GM19328 (cell line): ENCODE measurements around the gene ZNF469.

Experiments used
- ATAC-seq: cut with Tn5 transposase; IDR thresholded peaks from one replicate; pipeline ENCODE4 v1.9.1; 2021; ENCODE audit warnings: mild to moderate bottlenecking, moderate library complexity; ENCODE audit not compliant: unreplicated experiment

ZNF469 gene

GRCh38 chr16:88382491-88383400 lies at the start of gene ZNF469:
ZNF469 (plus strand) TSS chr16:88382959; CDS start chr16:88427471, 44,512 bp downstream.
- ATAC-seq: no peak

GRCh38 chr16:88333848-88334777 lies 48.6 kb upstream of the ZNF469 start:
- ATAC-seq: no peak

- ATAC-seq: no peak
Measured at GRCh38 chr16:88334778-88335720, 47.7 kb upstream of the ZNF469 start.

- ATAC-seq: no peak
Measured at GRCh38 chr16:88337021-88337420, 45.7 kb upstream of the ZNF469 start.

GRCh38 chr16:88337538-88337937 lies 45.2 kb upstream of the ZNF469 start:
- no peak for ATAC-seq

- no peak for ATAC-seq
Measured at GRCh38 chr16:88338111-88338510, 44.6 kb upstream of the ZNF469 start.

- ATAC-seq: no peak
Measured at GRCh38 chr16:88338896-88339295, 43.9 kb upstream of the ZNF469 start.

- no peak for ATAC-seq
Measured at GRCh38 chr16:88339930-88340754, 42.6 kb upstream of the ZNF469 start.

- no peak for ATAC-seq
Measured at GRCh38 chr16:88340755-88341150, 42.0 kb upstream of the ZNF469 start.

GRCh38 chr16:88341551-88342290 lies 41.0 kb upstream of the ZNF469 start:
- ATAC-seq: no peak

- no peak for ATAC-seq
Measured at GRCh38 chr16:88342491-88342890, 40.3 kb upstream of the ZNF469 start.

- ATAC-seq: no peak
Measured at GRCh38 chr16:88343271-88343791, 39.4 kb upstream of the ZNF469 start.

- ATAC-seq: no peak
Measured at GRCh38 chr16:88344411-88345030, 38.2 kb upstream of the ZNF469 start.

- no peak for ATAC-seq
Measured at GRCh38 chr16:88345031-88345720, 37.6 kb upstream of the ZNF469 start.

- no peak for ATAC-seq
Measured at GRCh38 chr16:88345721-88346560, 36.8 kb upstream of the ZNF469 start.

- no peak for ATAC-seq
Measured at GRCh38 chr16:88346680-88347505, 35.9 kb upstream of the ZNF469 start.
